GM18858 (cell line): ENCODE measurements around the gene TMEM266.

Source experiments
- ATAC-seq: cut with Tn5 transposase; IDR thresholded peaks from one replicate; pipeline ENCODE4 v1.9.1; 2021; ENCODE audit not compliant: unreplicated experiment

Gene TMEM266

GRCh38 chr15:76179023-76179422, 119.2 kb downstream of the TMEM266 start:
- no peak for ATAC-seq

GRCh38 chr15:76180321-76180720, 120.5 kb downstream of the TMEM266 start:
- no peak for ATAC-seq

GRCh38 chr15:76181705-76182107, 121.9 kb downstream of the TMEM266 start:
- no peak for ATAC-seq

- ATAC-seq, result no peak
These were observed 124.3 kb downstream of the TMEM266 start for GRCh38 chr15:76183930-76184649.

DNA sequence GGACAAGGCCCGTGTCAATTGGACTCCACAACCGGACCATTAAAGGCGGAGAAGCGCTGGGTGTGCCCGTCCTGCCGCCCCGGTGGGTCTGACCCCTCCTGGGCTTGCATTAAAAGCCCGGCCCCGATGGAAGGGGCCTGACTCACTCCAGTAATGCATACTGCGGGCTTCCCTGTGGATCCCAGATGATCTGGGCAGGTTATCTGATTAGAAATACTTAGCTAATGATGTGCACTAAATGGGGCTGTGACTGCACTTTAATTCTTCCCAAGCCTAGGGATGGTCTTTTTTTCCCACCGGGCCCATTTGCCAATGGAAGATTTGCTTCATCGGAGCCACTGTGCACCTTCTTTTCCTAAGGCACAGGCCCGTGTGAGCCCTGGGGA, 124.9 kb downstream of the TMEM266 start:
- ATAC-seq, result no peak

GRCh38 chr15:76185716-76186115, 125.9 kb downstream of the TMEM266 start:
- ATAC-seq, result no peak

DNA sequence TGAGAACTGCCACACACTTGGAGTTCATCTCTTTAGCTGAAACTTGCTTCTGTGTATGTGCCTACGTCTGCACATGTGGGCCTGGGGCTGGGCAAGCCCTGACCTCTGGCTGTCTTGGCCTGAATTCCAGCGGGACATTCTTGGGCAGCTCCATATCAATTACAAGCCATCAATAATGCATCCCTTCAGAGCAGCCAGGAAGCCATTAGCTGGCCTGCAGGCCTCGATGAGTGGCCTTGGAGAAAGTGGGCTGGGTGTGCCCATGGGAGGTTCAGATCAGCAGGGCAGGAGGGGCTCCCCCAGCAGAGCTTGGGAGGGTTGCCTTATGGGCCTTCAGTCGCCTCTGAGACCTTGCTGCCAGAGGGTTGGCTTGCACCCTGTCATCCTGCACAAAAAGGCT, 127.4 kb downstream of the TMEM266 start:
- no peak for ATAC-seq

- ATAC-seq, result no peak
These were observed 129.3 kb downstream of the TMEM266 start for GRCh38 chr15:76189106-76189505.

DNA sequence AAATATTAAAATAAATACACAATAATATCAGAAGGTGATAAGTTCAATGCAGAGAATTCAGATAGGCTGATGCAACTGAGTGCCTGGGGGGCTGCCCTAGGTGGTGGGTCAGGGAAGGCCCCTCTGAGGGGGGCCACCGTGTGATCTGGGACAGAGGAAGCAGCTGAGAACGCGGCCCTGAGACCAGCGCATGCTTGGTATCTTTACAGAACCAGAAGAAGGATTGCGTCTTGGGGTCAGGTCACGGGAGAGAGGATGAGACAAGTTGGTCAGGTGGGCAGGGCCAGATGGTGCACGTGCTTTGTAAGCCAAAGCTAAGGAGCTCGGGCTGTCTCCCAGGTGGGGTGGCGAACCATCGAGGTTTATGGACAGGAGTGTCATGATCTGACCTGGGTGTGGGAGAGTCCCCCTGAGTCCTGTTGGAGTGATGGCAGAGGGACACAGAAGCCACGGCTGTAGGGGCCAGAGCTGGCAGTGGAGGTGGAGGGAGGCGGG, 130.3 kb downstream of the TMEM266 start:
- ATAC-seq, result no peak

GRCh38 chr15:76190751-76191538, 131.2 kb downstream of the TMEM266 start:
- ATAC-seq, result no peak

DNA sequence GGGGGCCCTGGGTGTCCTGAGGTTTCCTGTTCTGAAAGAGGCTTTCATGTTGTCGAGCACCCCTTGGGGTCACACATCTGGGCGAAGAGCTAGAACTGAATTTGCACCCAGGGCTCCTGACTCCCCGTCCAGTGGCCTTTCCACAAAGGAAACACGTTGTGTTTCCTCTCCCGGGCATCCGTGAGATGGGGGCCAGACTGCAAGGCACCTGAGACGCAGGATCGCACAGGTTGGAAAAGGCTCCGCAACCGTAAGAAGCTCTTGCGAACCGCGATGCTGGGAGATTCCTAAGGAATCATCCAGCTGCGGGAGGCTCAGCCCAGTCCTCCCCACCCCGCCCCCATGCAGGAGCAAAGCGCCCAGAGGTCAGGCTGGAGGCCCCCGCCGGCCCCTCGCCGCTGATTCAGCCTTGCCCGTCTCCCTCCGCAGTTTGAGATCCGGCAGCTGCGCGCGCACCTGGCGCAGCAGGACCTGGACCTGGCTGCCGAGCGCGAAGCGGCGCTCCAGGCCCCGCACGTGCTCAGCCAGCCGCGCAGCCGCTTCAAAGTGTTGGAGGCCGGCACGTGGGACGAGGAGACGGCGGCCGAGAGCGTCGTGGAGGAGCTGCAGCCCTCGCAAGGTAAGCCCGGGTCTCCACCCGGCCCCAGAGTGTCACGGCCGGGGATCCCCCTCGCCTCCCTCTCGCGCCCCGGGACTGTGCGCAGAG, 131.9 kb downstream of the TMEM266 start:
- ATAC-seq, result no peak

DNA sequence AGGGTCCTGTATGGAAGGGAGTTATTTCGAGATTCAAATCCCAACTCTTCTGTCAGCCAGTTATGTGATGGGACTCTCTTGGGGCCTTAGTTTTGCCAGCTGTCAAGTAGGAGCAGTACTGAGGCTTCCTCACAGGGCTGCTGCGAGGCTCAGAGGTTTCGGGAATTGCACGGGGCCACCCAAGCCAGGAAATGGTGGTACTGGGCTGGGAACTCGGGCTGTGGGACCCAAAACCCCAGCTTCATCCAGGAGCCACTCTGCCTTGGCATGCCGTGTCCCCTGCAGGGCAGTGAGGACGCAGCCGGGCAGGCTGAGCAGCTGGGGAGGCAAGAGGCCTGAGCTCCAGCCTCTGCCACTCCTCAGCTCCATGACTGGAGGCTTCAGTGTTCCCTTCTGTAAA, 132.9 kb downstream of the TMEM266 start:
- ATAC-seq, result no peak

DNA sequence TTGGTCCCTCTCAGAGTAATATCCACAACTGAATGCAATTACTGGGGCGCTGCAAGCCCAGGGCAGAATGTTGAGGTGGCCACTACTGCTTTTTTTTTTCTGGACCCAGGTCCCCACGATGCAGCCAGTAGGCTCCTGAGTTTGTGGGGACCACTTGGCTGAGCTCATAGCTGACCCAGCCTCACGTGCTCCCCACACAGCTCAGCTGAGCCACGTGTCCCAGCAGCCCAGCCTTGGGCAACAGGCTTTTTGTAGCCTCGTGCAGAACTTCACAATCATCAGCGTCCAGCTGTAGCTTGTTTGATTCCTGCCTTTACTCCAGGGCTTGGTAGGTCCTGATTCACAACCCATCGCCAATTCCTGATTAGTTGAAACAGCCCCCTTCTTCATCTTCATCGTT, 134.1 kb downstream of the TMEM266 start:
- ATAC-seq, result no peak

DNA sequence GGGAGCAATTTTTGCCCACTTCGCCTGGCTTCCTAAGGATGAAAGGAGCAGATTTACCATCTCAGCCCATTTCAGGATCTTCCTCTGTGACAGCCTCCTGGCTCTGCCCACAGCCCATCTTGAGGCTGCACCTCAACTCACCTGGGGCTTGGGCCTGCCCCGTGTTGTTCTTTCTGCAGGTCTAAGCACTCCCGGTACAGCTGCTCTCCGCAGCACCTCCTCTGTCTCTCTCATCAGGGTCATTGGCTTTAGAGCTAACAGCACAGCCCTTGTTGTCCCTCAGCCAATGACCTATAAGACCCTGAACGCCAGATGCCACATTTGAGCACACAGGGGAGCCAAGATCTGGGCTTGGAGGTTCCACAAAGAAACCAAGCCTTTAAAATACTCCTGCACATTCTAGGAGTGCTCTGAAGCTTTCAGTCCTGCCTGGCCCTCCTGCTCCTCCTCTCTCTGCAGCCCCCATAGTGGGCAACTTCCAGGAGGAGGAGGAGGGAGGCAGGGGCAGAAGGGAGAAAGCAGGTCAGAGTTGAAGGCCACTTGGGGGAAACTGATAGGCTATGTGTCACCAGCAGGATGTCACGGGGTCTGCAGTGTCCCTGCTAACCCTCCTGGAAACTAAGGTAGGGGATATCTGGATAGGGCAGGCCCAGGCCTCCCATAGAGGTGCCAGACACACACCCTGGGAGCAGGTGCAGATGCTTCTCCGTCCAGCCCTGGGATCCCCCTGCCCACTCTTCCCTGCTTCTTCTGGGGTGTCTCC, 135.9 kb downstream of the TMEM266 start:
- no peak for ATAC-seq

DNA sequence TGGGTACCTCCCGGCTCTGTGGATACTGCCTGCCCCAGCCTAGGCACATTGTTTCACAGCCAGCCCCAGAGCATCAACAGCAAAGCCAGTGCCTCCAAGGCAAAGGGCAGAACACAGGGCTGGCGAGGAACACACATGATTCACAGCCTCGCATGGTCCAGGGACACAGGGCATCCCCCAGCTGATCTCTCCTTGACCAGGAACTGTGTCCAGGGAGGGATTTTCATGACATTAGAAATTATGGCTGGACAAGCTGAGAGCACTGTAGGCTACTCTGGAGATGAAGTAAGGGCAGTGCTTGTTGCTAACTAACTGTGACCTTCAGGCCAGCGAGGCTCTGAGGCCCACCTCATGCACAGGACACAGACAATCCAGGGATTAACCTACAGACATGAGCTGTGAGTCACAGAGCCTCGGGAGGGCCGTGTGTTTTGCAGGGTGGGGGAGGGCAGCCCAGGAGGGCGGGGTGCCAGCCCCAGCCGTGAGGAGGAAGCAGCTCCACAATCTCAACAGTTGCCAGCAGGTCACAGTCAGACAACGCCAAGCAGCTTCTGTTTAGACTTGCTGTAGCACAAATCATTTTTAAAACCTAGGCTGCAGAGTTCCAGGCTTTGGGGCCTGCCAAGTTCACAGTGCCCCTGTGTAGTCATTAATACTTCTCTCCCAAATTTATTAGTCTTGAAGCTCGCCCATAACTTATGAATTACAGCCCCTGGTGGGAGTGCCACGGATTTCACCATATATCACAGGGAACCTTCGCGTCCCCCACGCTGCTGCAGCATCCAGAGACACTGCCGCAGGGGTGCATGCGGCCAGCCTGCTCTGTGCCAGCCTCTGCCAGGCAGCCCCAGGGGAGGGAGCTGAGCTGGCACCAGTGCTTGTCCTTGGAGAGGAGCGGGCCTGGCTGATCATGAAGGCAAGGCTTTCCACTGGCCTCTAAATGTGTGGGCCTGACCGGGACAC, 136.8 kb downstream of the TMEM266 start:
- ATAC-seq, result no peak

- no peak for ATAC-seq
These were observed 138.1 kb downstream of the TMEM266 start for GRCh38 chr15:76197703-76198455.

DNA sequence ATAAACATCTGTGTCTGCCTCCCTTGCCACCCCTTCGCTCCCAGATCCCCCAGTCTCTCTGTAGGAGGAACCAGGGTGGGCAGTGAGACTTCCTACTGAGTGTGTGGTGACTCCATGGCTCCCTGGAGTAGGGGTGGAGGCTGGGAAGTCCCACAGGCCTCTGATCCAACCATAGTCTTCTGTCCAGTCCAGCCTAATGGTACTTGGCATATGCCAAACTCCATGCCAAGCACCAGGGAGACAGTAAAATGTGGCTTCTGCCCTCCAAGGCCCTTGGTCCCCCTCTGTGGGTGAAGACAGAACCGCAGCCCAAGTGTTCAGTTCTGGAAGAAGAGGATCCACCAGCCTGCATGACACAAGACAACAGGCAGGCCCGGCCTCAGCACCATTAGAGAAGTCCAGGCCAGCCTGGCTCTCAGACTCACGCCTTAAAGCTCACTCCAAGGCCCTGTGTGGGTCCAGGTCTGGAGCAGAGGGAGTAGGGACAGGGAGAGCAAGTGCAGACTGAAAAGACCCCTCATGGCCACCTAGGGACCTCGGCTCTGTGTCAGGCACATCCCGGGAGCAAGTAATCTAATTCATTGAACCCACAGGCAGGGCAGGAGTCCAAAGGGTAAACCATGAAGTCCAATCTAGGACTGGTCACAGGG, 138.8 kb downstream of the TMEM266 start:
- no peak for ATAC-seq
